GM23338 (cell line): ENCODE results near the gene GAS2L3. TPM values are rescaled to one million over a fixed set of nuclear protein-coding genes. Genes with fewer than 3 reads are reported as not detected.

Source experiments
- ATAC-seq: fragments of 200-7000 bp; cut with Tn5 transposase; 3 replicates; pipeline ENCODE4 v1.9.1; 2020
- DNase-seq: peaks from one replicate; pipeline ENCODE4 v3.0.0-alpha.2; 2015; ENCODE audit warnings: low spot score
- H2AFZ ChIP-seq: fragments of 200-600 bp; sonication (generic); 2 replicates; pipeline ENCODE4 v1.8.0; 2016; ENCODE audit warnings: antibody characterized with exemption, mild to moderate bottlenecking, moderate library complexity
- H3F3A ChIP-seq: fragments of 200-600 bp; sonication (generic); replicated peaks from 2 replicates; pipeline ENCODE4 v1.8.0; 2017; ENCODE audit warnings: antibody characterized with exemption, mixed run types, low read depth
- H3K27ac ChIP-seq: fragments of 200-600 bp; sonication (generic); 2 replicates; pipeline ENCODE4 v1.6.1; 2016; ENCODE audit warnings: low read depth
- H3K27me3 ChIP-seq: fragments of 200-600 bp; sonication (generic); 2 replicates; pipeline ENCODE4 v1.8.0; 2016; ENCODE audit warnings: mild to moderate bottlenecking, mixed run types, moderate library complexity; ENCODE audit not compliant: insufficient read depth
- H3K36me3 ChIP-seq: fragments of 200-600 bp; sonication (generic); 2 replicates; pipeline ENCODE4 v1.8.0; 2016; ENCODE audit warnings: mild to moderate bottlenecking; ENCODE audit not compliant: insufficient read depth
- H3K4me1 ChIP-seq: fragments of 200-600 bp; sonication (generic); 2 replicates; pipeline ENCODE4 v1.8.0; 2016; ENCODE audit warnings: mild to moderate bottlenecking, moderate library complexity; ENCODE audit not compliant: insufficient read depth
- H3K4me2 ChIP-seq: fragments of 200-600 bp; sonication (generic); 2 replicates; pipeline ENCODE4 v1.7.1; 2017; ENCODE audit warnings: mixed run types
- H3K4me3 ChIP-seq: fragments of 200-600 bp; sonication (generic); 2 replicates; pipeline ENCODE4 v1.6.1; 2016; ENCODE audit warnings: mixed run types
- H3K79me2 ChIP-seq: fragments of 200-600 bp; sonication (generic); replicated peaks from 2 replicates; pipeline ENCODE4 v1.8.0; 2017; ENCODE audit warnings: mild to moderate bottlenecking; ENCODE audit not compliant: insufficient read depth
- H3K9me2 ChIP-seq: fragments of 200-600 bp; sonication (generic); 2 replicates; pipeline ENCODE4 v1.8.0; 2017; ENCODE audit not compliant: insufficient read depth
- H4K20me1 ChIP-seq: fragments of 200-600 bp; sonication (generic); replicated peaks from 2 replicates; pipeline ENCODE4 v1.8.0; 2017; ENCODE audit warnings: mild to moderate bottlenecking; ENCODE audit not compliant: insufficient read depth
- H3K27ac Mint-ChIP-seq: 2 replicates; pipeline ENCODE4 v1.8.0; 2020; ENCODE audit warnings: inconsistent platforms, mild to moderate bottlenecking, moderate library complexity, mixed read lengths
- H3K27me3 Mint-ChIP-seq: 3 replicates; pipeline ENCODE4 v1.8.0; 2022; ENCODE audit warnings: low read depth, mild to moderate bottlenecking, moderate library complexity, mixed read lengths, inconsistent platforms; ENCODE audit not compliant: insufficient read depth, poor library complexity
- H3K36me3 Mint-ChIP-seq: 3 replicates; pipeline ENCODE4 v1.8.0; 2021; ENCODE audit warnings: low read depth, mild to moderate bottlenecking, inconsistent platforms, moderate library complexity, mixed read lengths
- H3K4me1 Mint-ChIP-seq: 3 replicates; pipeline ENCODE4 v1.8.0; 2020; ENCODE audit warnings: mild to moderate bottlenecking, inconsistent platforms, mixed read lengths
- H3K4me3 Mint-ChIP-seq: 3 replicates; pipeline ENCODE4 v1.8.0; 2021; ENCODE audit warnings: moderate library complexity, mild to moderate bottlenecking, inconsistent platforms, mixed read lengths
- H3K9me3 Mint-ChIP-seq: 3 replicates; pipeline ENCODE4 v1.8.0; 2020; ENCODE audit warnings: moderate library complexity, mild to moderate bottlenecking, inconsistent platforms, mixed read lengths
- CREB1 ChIP-seq: fragments of 250-450 bp; sonication (Bioruptor Pico); IDR thresholded peaks from 2 replicates; pipeline ENCODE4 v1.5.0; 2020; ENCODE audit warnings: low read depth, mild to moderate bottlenecking, moderate library complexity
- EZH2 ChIP-seq: fragments of 200-600 bp; sonication (generic); IDR thresholded peaks from one replicate; pipeline ENCODE4 v1.8.0; 2017; ENCODE audit warnings: antibody characterized with exemption, mild to moderate bottlenecking, low read depth; ENCODE audit not compliant: unreplicated experiment
- EZH2phosphoT487 ChIP-seq: fragments of 200-600 bp; sonication (generic); IDR thresholded peaks from one replicate; pipeline ENCODE4 v1.8.1; 2018; ENCODE audit warnings: antibody characterized with exemption; ENCODE audit not compliant: unreplicated experiment
- NANOG ChIP-seq: IDR thresholded peaks from 2 replicates; pipeline ENCODE4 v1.6.1; 2016; ENCODE audit warnings: antibody characterized with exemption, borderline replicate concordance
- STAT1 ChIP-seq: IDR thresholded peaks from one replicate; pipeline ENCODE4 v1.6.1; 2016; ENCODE audit warnings: antibody characterized with exemption; ENCODE audit not compliant: unreplicated experiment
- ZNF331 ChIP-seq: fragments of 250-450 bp; sonication (Bioruptor Pico); IDR thresholded peaks from 2 replicates; pipeline ENCODE4 v1.5.0; 2020; ENCODE audit warnings: low read depth, mild to moderate bottlenecking, moderate library complexity
- ZNF462 ChIP-seq: fragments of 250-450 bp; sonication (Bioruptor Pico); IDR thresholded peaks from 2 replicates; pipeline ENCODE4 v1.5.0; 2020; ENCODE audit warnings: mild to moderate bottlenecking, moderate library complexity
- polyA plus RNA-seq: library from polyadenylated mRNA; unstranded; fragments of >200 nt; fragmentation: Nextera tagmentation; extraction: Ambion mirVana; gene quantifications from 2 replicates; pipeline ENCODE4 v1.2.1, GENCODE V29; 2016
- total RNA-seq: library from RNA; depleted of rRNA; stranded (reverse); fragments of >200 nt; shearing (Covaris generic); gene quantifications from 2 replicates; pipeline ENCODE4 v1.2.3, GENCODE V29; 2014
- TF ChIP-seq, protein P1 (sequence below), 2 experiments: fragments of 200-600 bp in 1 of 2; sonication (generic) in 1 of 2; conservative IDR thresholded peaks; 2 replicates each; pipeline versions ENCODE4 v1.5.1 to v1.6.1; 2016 to 2017; ENCODE audit warnings: antibody characterized with exemption in 2 of 2, low read depth in 2 of 2, mild to moderate bottlenecking in 2 of 2, moderate library complexity in 1 of 2
- TF ChIP-seq, protein P2 (sequence below): IDR thresholded peaks from one replicate; pipeline ENCODE4 v1.6.1; 2018; ENCODE audit warnings: antibody characterized with exemption; ENCODE audit not compliant: unreplicated experiment

The GAS2L3 gene
- total and polyA plus RNA-seq, 2 experiments from 2014 or later, result 9.7 to 22.3 TPM

DNA sequence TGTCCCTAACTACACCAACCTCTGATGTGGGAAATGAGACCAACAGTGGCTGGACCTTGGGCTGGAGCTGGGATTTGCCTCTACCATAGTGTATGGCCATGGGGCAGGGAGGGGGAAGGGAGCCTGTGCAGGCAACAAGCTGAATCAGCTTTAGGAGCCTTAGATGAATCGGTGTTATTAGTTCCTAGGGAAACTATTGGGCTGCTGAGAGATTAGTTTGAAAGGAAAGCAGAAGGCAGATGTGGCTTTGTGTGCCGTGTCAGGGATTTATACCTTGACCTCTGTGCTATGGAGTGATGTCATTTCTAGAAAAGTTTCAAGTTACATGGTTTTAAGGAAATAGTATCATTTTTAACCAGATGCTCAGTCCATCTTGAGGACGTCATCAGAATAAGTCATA is 19.5 kb upstream of the GAS2L3 start:
- Mint-ChIP-seq H3K4me3 (no peak overlapping the region), H3K36me3 (no peaks in the 10 kb centered on the region), H3K4me1 (peaks cover 5% of the 10 kb centered on the region; the same call in 2 of the 3 replicates), H3K9me3 (no peaks in the 10 kb centered on the region), H3K27me3 (no peaks in the 10 kb centered on the region), H3K27ac (peak overlapping the region; percentile 71)
- Histone ChIP-seq H3K27ac (no peak overlapping the region), H3K27me3 (no peaks in the 10 kb centered on the region), H3K79me2 (no peaks in the 10 kb centered on the region), H2AFZ (no peak overlapping the region), H3F3A (no peaks in the 10 kb centered on the region), H4K20me1 (no peaks in the 10 kb centered on the region), H3K9me2 (no peaks in the 10 kb centered on the region), H3K36me3 (no peaks in the 10 kb centered on the region), H3K4me2 (no peak overlapping the region), H3K4me3 (no peak overlapping the region), H3K4me1 (no peaks in the 10 kb centered on the region)
- DNase-seq (peak; percentile 10), ATAC-seq (peak; percentile 53; the same call in 2 of the 3 replicates)
- TF ChIP-seq STAT1, result no peak
- TF ChIP-seq, protein P1, sequence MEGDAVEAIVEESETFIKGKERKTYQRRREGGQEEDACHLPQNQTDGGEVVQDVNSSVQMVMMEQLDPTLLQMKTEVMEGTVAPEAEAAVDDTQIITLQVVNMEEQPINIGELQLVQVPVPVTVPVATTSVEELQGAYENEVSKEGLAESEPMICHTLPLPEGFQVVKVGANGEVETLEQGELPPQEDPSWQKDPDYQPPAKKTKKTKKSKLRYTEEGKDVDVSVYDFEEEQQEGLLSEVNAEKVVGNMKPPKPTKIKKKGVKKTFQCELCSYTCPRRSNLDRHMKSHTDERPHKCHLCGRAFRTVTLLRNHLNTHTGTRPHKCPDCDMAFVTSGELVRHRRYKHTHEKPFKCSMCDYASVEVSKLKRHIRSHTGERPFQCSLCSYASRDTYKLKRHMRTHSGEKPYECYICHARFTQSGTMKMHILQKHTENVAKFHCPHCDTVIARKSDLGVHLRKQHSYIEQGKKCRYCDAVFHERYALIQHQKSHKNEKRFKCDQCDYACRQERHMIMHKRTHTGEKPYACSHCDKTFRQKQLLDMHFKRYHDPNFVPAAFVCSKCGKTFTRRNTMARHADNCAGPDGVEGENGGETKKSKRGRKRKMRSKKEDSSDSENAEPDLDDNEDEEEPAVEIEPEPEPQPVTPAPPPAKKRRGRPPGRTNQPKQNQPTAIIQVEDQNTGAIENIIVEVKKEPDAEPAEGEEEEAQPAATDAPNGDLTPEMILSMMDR (conservative IDR thresholded peaks at IDR 0.05; ENCODE audit: low read depth in 2 of 2), result no peak
- TF ChIP-seq CREB1 (CRISPR knock-in tag), result no peak
- TF ChIP-seq NANOG, result no peak
- TF ChIP-seq, protein P2, sequence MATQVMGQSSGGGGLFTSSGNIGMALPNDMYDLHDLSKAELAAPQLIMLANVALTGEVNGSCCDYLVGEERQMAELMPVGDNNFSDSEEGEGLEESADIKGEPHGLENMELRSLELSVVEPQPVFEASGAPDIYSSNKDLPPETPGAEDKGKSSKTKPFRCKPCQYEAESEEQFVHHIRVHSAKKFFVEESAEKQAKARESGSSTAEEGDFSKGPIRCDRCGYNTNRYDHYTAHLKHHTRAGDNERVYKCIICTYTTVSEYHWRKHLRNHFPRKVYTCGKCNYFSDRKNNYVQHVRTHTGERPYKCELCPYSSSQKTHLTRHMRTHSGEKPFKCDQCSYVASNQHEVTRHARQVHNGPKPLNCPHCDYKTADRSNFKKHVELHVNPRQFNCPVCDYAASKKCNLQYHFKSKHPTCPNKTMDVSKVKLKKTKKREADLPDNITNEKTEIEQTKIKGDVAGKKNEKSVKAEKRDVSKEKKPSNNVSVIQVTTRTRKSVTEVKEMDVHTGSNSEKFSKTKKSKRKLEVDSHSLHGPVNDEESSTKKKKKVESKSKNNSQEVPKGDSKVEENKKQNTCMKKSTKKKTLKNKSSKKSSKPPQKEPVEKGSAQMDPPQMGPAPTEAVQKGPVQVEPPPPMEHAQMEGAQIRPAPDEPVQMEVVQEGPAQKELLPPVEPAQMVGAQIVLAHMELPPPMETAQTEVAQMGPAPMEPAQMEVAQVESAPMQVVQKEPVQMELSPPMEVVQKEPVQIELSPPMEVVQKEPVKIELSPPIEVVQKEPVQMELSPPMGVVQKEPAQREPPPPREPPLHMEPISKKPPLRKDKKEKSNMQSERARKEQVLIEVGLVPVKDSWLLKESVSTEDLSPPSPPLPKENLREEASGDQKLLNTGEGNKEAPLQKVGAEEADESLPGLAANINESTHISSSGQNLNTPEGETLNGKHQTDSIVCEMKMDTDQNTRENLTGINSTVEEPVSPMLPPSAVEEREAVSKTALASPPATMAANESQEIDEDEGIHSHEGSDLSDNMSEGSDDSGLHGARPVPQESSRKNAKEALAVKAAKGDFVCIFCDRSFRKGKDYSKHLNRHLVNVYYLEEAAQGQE, result no peak
- TF ChIP-seq ZNF331 (CRISPR knock-in tag), result no peak
- TF ChIP-seq EZH2phosphoT487, result no peak
- TF ChIP-seq ZNF462, result no peak
- TF ChIP-seq EZH2, result no peak
